Activated naive CD4-positive, alpha-beta T cell treated with anti-CD3 and anti-CD28 coated beads, Interleukin-2, amount 50 U/mL, for 72 hours (primary cell): Measurements from ENCODE around the gene DRAM1. TPM values are rescaled to one million over a fixed set of nuclear protein-coding genes. Genes with fewer than 3 reads are reported as not detected.

Source experiments
- ATAC-seq, 2 donors: fragments of 150-1000 bp; cut with Tn5 transposase; 2 replicates each; pipeline ENCODE4 v1.10.0; 2021; ENCODE audit warnings: mild to moderate bottlenecking in 2 of 2, moderate library complexity in 2 of 2
- DNase-seq, 2 donors: peaks; one replicate each; pipeline ENCODE4 v3.0.0; 2021 to 2022; ENCODE audit warnings: low spot score in 2 of 2
- H3K27ac Mint-ChIP-seq, 2 donors: one replicate each; pipeline ENCODE4 v1.8.0; 2022; ENCODE audit warnings: mild to moderate bottlenecking in 2 of 2, mixed read lengths in 2 of 2
- H3K36me3 Mint-ChIP-seq, 2 donors: one replicate each; pipeline ENCODE4 v1.8.0; 2022; ENCODE audit warnings: mixed read lengths in 2 of 2
- H3K9me3 Mint-ChIP-seq, 2 donors: one replicate each; pipeline ENCODE4 v1.8.0; 2022; ENCODE audit warnings: mixed read lengths in 2 of 2
- total RNA-seq, 2 donors: library from RNA; stranded (reverse); gene quantifications; one replicate each; pipeline ENCODE4 v1.2.3, GENCODE V29; 2022

Gene DRAM1
- total RNA-seq, 2 donors from 2014 or later = 5.1 to 5.6 TPM

GRCh38 chr12:101923045-101923718 lies 45.8 kb downstream of the DRAM1 start:
- ATAC-seq (no peak), DNase-seq (no peak)
- no peaks in the 10 kb centered on the region for H3K9me3 Mint-ChIP-seq
- H3K27ac Mint-ChIP-seq = no peak overlapping the region
- no peaks in the 10 kb centered on the region for H3K36me3 Mint-ChIP-seq

- ATAC-seq (no peak), DNase-seq (no peak)
- Mint-ChIP-seq H3K9me3 (no peaks in the 10 kb centered on the region), H3K36me3 (no peaks in the 10 kb centered on the region), H3K27ac (peak overlapping the region in 1 of 2 donors; percentile 11)
Measured at GRCh38 chr12:101924618-101925017, 47.2 kb downstream of the DRAM1 start.

GRCh38 chr12:101925361-101925760 lies 48.0 kb downstream of the DRAM1 start:
- no peaks in the 10 kb centered on the region for H3K9me3 Mint-ChIP-seq
- no peaks in the 10 kb centered on the region for H3K36me3 Mint-ChIP-seq
- DNase-seq (no peak), ATAC-seq (no peak)
- no peak overlapping the region for H3K27ac Mint-ChIP-seq

GRCh38 chr12:101925935-101926334 lies 48.6 kb downstream of the DRAM1 start:
- DNase-seq (no peak), ATAC-seq (no peak)
- Mint-ChIP-seq H3K9me3 (no peaks in the 10 kb centered on the region), H3K36me3 (no peaks in the 10 kb centered on the region), H3K27ac (no peak overlapping the region)

- H3K36me3 Mint-ChIP-seq = no peaks in the 10 kb centered on the region
- no peaks in the 10 kb centered on the region for H3K9me3 Mint-ChIP-seq
- DNase-seq (no peak), ATAC-seq (no peak)
- no peak overlapping the region for H3K27ac Mint-ChIP-seq
Measured at GRCh38 chr12:101927036-101927435, 49.7 kb downstream of the DRAM1 start.

- H3K9me3 Mint-ChIP-seq = no peaks in the 10 kb centered on the region
- ATAC-seq (peak in 1 of 2 donors; percentile 9), DNase-seq (no peak)
- H3K27ac Mint-ChIP-seq = no peak overlapping the region
- no peaks in the 10 kb centered on the region for H3K36me3 Mint-ChIP-seq
Measured at GRCh38 chr12:101927999-101928398, 50.6 kb downstream of the DRAM1 start.

GRCh38 chr12:101928556-101928955 lies 51.2 kb downstream of the DRAM1 start:
- no peak overlapping the region for H3K27ac Mint-ChIP-seq
- H3K36me3 Mint-ChIP-seq = no peaks in the 10 kb centered on the region
- peak in 1 of 2 donors; percentile 72 for ATAC-seq
- H3K9me3 Mint-ChIP-seq = no peaks in the 10 kb centered on the region
- no peak for DNase-seq

- no peaks in the 10 kb centered on the region for H3K36me3 Mint-ChIP-seq
- no peak for DNase-seq
- ATAC-seq = no peak
- no peak overlapping the region for H3K27ac Mint-ChIP-seq
- no peaks in the 10 kb centered on the region for H3K9me3 Mint-ChIP-seq
Measured at GRCh38 chr12:101929365-101930041, 52.1 kb downstream of the DRAM1 start.

- ATAC-seq = no peak
- H3K27ac Mint-ChIP-seq = no peak overlapping the region
- no peaks in the 10 kb centered on the region for H3K9me3 Mint-ChIP-seq
- H3K36me3 Mint-ChIP-seq = no peaks in the 10 kb centered on the region
- DNase-seq = no peak
Measured at GRCh38 chr12:101931498-101932326, 54.3 kb downstream of the DRAM1 start.

GRCh38 chr12:101933866-101934514 lies 56.6 kb downstream of the DRAM1 start:
- Mint-ChIP-seq H3K27ac (peak overlapping the region in 1 of 2 donors; percentile 12), H3K9me3 (no peaks in the 10 kb centered on the region), H3K36me3 (no peaks in the 10 kb centered on the region)
- no peak for DNase-seq
- no peak for ATAC-seq

GRCh38 chr12:101935890-101936746 lies 58.7 kb downstream of the DRAM1 start:
- Mint-ChIP-seq H3K36me3 (no peaks in the 10 kb centered on the region), H3K9me3 (no peaks in the 10 kb centered on the region), H3K27ac (peak overlapping the region; percentile 28 to 39)
- no peak for DNase-seq
- ATAC-seq = peak; percentile 86 to 97

- Mint-ChIP-seq H3K9me3 (no peaks in the 10 kb centered on the region), H3K36me3 (no peaks in the 10 kb centered on the region), H3K27ac (no peak overlapping the region)
- no peak for DNase-seq
- no peak for ATAC-seq
Measured at GRCh38 chr12:101939306-101939705, 61.9 kb downstream of the DRAM1 start.

- DNase-seq (peak in 1 of 2 donors; percentile 57), ATAC-seq (peak; percentile 37 to 45)
- Mint-ChIP-seq H3K9me3 (no peaks in the 10 kb centered on the region), H3K36me3 (no peaks in the 10 kb centered on the region), H3K27ac (no peak overlapping the region)
Measured at GRCh38 chr12:101939856-101940265, 62.5 kb downstream of the DRAM1 start.

GRCh38 chr12:101940400-101940950 lies 63.1 kb downstream of the DRAM1 start:
- H3K27ac Mint-ChIP-seq = no peak overlapping the region
- ATAC-seq = no peak
- no peak for DNase-seq
- no peaks in the 10 kb centered on the region for H3K9me3 Mint-ChIP-seq
- no peaks in the 10 kb centered on the region for H3K36me3 Mint-ChIP-seq

GRCh38 chr12:101941306-101942249 lies 64.2 kb downstream of the DRAM1 start:
- no peaks in the 10 kb centered on the region for H3K36me3 Mint-ChIP-seq
- no peak overlapping the region for H3K27ac Mint-ChIP-seq
- DNase-seq (no peak), ATAC-seq (no peak)
- no peaks in the 10 kb centered on the region for H3K9me3 Mint-ChIP-seq
